ENCODE results near the gene PIK3C3. TPM values are rescaled to one million over a fixed set of nuclear protein-coding genes. Genes with fewer than 3 reads are reported as not detected.

Gene PIK3C3
- total and polyA plus RNA-seq, 2 of the 8 experiments (the other 6 are each of a cell fraction or from before 2014, with no cell fraction given): 15.3 to 47.4 TPM

GRCh38 chr18:42074704-42075103 lies 119.7 kb downstream of the PIK3C3 start (continued):
- no peak for TF ChIP-seq CTCF (IDR thresholded peaks at IDR 0.05; ENCODE audit: control extremely low read depth in 1 of 3, insufficient read depth in 1 of 3, low read depth in 1 of 3, low read length in 3 of 3)
